ENCODE results near the gene CYP2A7. TPM values are rescaled to one million over a fixed set of nuclear protein-coding genes. Genes with fewer than 3 reads are reported as not detected.
"Not testable (repeated sequence)": the region's sequence is repeated elsewhere in the genome, so short reads cannot be mapped to it uniquely, and the experiment has no call there.

Gene CYP2A7
- total RNA-seq, 1 experiment from 2014 or later: not detected

DNA sequence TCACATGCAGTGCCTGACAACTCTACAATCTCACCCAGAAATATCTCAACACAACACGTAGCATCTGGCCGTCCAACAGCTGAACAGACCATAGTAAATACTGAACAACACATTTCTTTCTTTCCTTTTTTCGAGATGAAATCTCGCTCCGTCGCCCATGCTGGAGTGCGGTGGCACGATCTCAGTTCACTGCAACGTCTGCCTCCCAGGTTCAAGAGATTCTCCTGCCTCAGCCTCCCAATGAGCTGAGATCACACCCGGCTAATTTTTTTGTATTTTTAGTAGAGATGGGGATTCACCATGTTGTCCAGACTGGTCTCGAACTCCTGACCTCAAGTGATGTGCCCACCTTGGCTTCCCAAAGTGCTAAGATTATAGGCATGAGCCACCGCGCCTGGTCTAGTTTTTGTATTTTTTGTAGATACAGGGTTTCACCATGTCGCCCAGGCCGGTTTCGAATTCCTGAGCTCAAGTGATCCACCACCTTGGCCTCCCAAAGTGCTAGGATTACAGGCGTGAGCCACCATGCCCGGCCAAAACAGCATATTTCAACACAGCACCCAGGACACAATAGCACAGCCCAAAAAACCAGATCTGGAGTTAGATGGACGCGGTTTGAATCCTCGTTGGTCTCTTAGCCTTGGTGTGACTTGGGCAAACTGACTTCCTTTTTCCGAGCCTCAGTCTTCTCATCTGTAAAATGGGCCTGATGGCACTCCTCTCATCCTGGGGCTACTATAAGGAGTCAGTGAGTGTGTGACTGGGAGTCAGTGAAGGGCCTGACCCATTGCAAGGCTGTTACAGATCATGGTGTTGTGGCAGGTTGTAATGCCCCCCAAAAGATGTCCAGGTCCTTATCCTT lies 54.4 kb downstream of the CYP2A7 start:
- BruUV-seq (replicated peaks): no TSS peak
- H3K4me1 ChIP-seq (replicated peaks; ENCODE audit: insufficient read depth): peaks cover 17% of the 10 kb centered on the region
- no peaks in the 10 kb centered on the region for H3K36me3 ChIP-seq (ENCODE audit: low read depth)
- H3K79me2 ChIP-seq (ENCODE audit: low read depth): no peaks in the 10 kb centered on the region
- H4K20me1 ChIP-seq (ENCODE audit: insufficient read depth): no peaks in the 10 kb centered on the region
- no peak overlapping the region for H3K27ac ChIP-seq
- ChIA-PET CTCF (no interaction called here), POLR2A (ENCODE audit: unreplicated experiment) (no interaction called here)
- H2AFZ ChIP-seq: no peak overlapping the region
- peaks cover 19% of the 10 kb centered on the region for H3F3A ChIP-seq (ENCODE audit: insufficient read depth, low read depth)
- H3K4me2 ChIP-seq: no peak overlapping the region
- DNase-seq: no peak
- no peak overlapping the region for H3K4me3 ChIP-seq
- no peak for TF ChIP-seq EZH2 (IDR thresholded peaks at IDR 0.05; ENCODE audit: low read depth)
- TF ChIP-seq, protein P1, sequence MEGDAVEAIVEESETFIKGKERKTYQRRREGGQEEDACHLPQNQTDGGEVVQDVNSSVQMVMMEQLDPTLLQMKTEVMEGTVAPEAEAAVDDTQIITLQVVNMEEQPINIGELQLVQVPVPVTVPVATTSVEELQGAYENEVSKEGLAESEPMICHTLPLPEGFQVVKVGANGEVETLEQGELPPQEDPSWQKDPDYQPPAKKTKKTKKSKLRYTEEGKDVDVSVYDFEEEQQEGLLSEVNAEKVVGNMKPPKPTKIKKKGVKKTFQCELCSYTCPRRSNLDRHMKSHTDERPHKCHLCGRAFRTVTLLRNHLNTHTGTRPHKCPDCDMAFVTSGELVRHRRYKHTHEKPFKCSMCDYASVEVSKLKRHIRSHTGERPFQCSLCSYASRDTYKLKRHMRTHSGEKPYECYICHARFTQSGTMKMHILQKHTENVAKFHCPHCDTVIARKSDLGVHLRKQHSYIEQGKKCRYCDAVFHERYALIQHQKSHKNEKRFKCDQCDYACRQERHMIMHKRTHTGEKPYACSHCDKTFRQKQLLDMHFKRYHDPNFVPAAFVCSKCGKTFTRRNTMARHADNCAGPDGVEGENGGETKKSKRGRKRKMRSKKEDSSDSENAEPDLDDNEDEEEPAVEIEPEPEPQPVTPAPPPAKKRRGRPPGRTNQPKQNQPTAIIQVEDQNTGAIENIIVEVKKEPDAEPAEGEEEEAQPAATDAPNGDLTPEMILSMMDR (conservative IDR thresholded peaks at IDR 0.05): no peak
- H3K9me3 ChIP-seq (ENCODE audit: insufficient read depth, low read depth): no peaks in the 10 kb centered on the region
- no peaks in the 10 kb centered on the region for H3K27me3 ChIP-seq (ENCODE audit: insufficient read depth, low read depth)
- no peaks in the 10 kb centered on the region for H3K9me2 ChIP-seq (ENCODE audit: insufficient read depth)
- intact Hi-C loops (cut with micrococcal nuclease; ENCODE audit: unreplicated experiment): no loop called here

DNA sequence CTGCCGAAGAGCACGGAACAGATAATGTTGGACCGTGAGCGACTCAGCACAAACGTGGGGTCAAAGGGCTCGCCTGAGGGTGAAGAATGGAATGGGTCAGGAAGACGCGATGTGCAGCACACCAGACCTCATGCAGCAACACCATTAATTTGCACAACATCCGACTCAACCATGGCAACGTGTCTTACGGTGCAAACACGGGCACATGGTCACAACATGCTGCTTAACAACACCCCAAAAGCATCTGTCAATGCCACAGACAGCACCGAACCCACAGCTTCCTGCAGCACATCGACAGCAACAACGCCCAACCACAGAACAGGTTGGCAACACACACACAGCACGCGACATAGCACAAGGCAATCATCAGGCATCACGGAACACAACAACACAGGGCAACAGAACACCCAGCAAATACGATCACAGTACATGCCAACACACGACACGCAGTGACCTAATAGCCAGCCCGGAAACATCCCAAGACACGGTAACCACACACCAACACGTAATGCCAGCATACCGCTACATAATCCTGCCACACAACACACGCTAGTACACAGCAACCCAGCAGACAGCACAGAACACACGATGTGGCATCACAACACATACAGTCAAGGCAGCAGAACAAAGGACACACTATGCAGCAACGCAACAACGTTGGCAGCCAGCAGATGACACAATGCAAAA lies 55.2 kb downstream of the CYP2A7 start:
- intact Hi-C loops (cut with micrococcal nuclease; ENCODE audit: unreplicated experiment); H3K27me3 ChIP-seq (ENCODE audit: insufficient read depth, low read depth); H3K79me2 ChIP-seq (ENCODE audit: low read depth); H3K27ac ChIP-seq; DNase-seq; H4K20me1 ChIP-seq (ENCODE audit: insufficient read depth); BruUV-seq (replicated peaks); CTCF ChIA-PET; H2AFZ ChIP-seq; POLR2A ChIA-PET (ENCODE audit: unreplicated experiment); H3K9me2 ChIP-seq (ENCODE audit: insufficient read depth); H3K9me3 ChIP-seq (ENCODE audit: insufficient read depth, low read depth); H3K36me3 ChIP-seq (ENCODE audit: low read depth); H3K4me3 ChIP-seq; H3K4me2 ChIP-seq: not testable (repeated sequence)
- H3K4me1 ChIP-seq (replicated peaks; ENCODE audit: insufficient read depth): peaks cover 12% of the 10 kb centered on the region
- H3F3A ChIP-seq (ENCODE audit: insufficient read depth, low read depth): peaks cover 14% of the 10 kb centered on the region

GRCh38 chr19:40826312-40826698 lies 55.7 kb downstream of the CYP2A7 start:
- BruUV-seq (replicated peaks); H3K4me1 ChIP-seq (replicated peaks; ENCODE audit: insufficient read depth); H3K27ac ChIP-seq; H3F3A ChIP-seq (ENCODE audit: insufficient read depth, low read depth); H3K4me2 ChIP-seq; POLR2A ChIA-PET (ENCODE audit: unreplicated experiment); H3K36me3 ChIP-seq (ENCODE audit: low read depth); CTCF ChIA-PET; H3K4me3 ChIP-seq; intact Hi-C loops (cut with micrococcal nuclease; ENCODE audit: unreplicated experiment); DNase-seq; H4K20me1 ChIP-seq (ENCODE audit: insufficient read depth); H3K9me2 ChIP-seq (ENCODE audit: insufficient read depth); H3K79me2 ChIP-seq (ENCODE audit: low read depth); H2AFZ ChIP-seq; H3K27me3 ChIP-seq (ENCODE audit: insufficient read depth, low read depth); H3K9me3 ChIP-seq (ENCODE audit: insufficient read depth, low read depth): not testable (repeated sequence)

DNA sequence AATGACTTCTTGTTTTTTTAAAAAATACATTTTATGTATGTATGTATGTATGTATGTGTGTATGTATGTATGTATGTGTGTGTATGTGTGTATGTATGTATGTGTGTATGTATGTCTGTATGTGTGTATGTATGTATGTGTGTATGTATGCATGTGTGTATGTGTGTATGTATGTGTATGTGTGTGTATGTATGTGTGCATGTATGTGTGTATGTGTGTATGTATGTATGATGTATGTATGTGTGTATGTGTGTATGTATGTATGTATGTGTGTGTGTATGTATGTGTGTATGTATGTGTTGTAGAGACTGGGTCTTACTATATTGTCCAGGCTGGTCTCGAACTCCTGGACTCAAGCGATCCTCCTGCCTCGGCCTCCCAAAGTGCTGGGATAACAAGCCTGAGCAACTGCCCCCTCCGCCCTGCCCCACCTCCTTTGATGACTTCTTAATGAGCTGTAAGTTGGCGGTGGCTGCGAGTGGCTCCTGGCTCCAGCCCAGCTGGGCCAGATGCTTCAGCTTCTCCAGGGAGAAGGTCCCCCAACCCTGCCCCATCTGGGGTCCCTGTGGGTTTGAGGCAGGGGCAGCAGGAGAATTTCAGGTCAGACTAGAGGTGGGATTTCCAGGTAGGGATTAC lies 56.5 kb downstream of the CYP2A7 start:
- BruUV-seq (replicated peaks); intact Hi-C loops (cut with micrococcal nuclease; ENCODE audit: unreplicated experiment); H3K79me2 ChIP-seq (ENCODE audit: low read depth); DNase-seq; H3K4me3 ChIP-seq; H4K20me1 ChIP-seq (ENCODE audit: insufficient read depth); CTCF ChIA-PET; H2AFZ ChIP-seq; H3K4me1 ChIP-seq (replicated peaks; ENCODE audit: insufficient read depth); H3K4me2 ChIP-seq; H3K9me3 ChIP-seq (ENCODE audit: insufficient read depth, low read depth); H3K27me3 ChIP-seq (ENCODE audit: insufficient read depth, low read depth); H3K9me2 ChIP-seq (ENCODE audit: insufficient read depth); H3K27ac ChIP-seq; H3F3A ChIP-seq (ENCODE audit: insufficient read depth, low read depth); H3K36me3 ChIP-seq (ENCODE audit: low read depth): not testable (repeated sequence)
- POLR2A ChIA-PET (ENCODE audit: unreplicated experiment): interaction anchor here (0.7 kb wide), 1 partner anchor 48 kb away, joined by 12 read pairs; no protein-coding TSS in a partner anchor

Other genes with a start within 250 kb of the CYP2A7 start
- gene NUMBL, start 191.6 kb downstream of the CYP2A7 start, total RNA-seq (2021): 57.7 and 86.6 TPM in 2 replicates
- gene COQ8B, start 165.3 kb downstream of the CYP2A7 start, total RNA-seq (2021): 57.7 and 66.6 TPM in 2 replicates
- gene ITPKC, start 165.1 kb downstream of the CYP2A7 start, total RNA-seq (2021): 17.6 and 22.1 TPM in 2 replicates
- 35.9 and 39.3 TPM in 2 replicates for gene ACTMAP, start 131.8 kb downstream of the CYP2A7 start, total RNA-seq (2021)
- 119 and 147 TPM in 2 replicates for gene SNRPA, start 131.0 kb downstream of the CYP2A7 start, total RNA-seq (2021)
- 2.5 and 2.7 TPM in 2 replicates for gene MIA, start 106.7 kb downstream of the CYP2A7 start, total RNA-seq (2021)
- gene RAB4B, start 104.0 kb downstream of the CYP2A7 start, total RNA-seq (2021): 22.2 and 24.8 TPM in 2 replicates
- 78.4 and 78.5 TPM in 2 replicates for gene EGLN2, start 83.0 kb downstream of the CYP2A7 start, total RNA-seq (2021)
- gene CYP2A6, start 31.8 kb downstream of the CYP2A7 start, total RNA-seq (2021): not detected in 2 replicates
- gene CYP2B6, start 109.1 kb upstream of the CYP2A7 start, total RNA-seq (2021): not detected in 2 replicates
- gene CYP2A13, start 206.2 kb upstream of the CYP2A7 start, total RNA-seq (2021): not detected in 2 replicates
- gene CYP2F1, start 232.2 kb upstream of the CYP2A7 start, total RNA-seq (2021): not detected in 2 replicates